Measurements from ENCODE around the gene TIGAR.

The TIGAR gene

GRCh38 chr12:4278329-4279197 is 42.5 kb upstream of the TIGAR start:
- TF ChIP-seq, protein P1, sequence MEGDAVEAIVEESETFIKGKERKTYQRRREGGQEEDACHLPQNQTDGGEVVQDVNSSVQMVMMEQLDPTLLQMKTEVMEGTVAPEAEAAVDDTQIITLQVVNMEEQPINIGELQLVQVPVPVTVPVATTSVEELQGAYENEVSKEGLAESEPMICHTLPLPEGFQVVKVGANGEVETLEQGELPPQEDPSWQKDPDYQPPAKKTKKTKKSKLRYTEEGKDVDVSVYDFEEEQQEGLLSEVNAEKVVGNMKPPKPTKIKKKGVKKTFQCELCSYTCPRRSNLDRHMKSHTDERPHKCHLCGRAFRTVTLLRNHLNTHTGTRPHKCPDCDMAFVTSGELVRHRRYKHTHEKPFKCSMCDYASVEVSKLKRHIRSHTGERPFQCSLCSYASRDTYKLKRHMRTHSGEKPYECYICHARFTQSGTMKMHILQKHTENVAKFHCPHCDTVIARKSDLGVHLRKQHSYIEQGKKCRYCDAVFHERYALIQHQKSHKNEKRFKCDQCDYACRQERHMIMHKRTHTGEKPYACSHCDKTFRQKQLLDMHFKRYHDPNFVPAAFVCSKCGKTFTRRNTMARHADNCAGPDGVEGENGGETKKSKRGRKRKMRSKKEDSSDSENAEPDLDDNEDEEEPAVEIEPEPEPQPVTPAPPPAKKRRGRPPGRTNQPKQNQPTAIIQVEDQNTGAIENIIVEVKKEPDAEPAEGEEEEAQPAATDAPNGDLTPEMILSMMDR (IDR thresholded peaks at IDR 0.05; ENCODE audit: low read depth, low read length), result no peak
- DNase-seq (ENCODE audit: low read depth, low spot score), result no peak
- in situ Hi-C loops (cut with HindIII; ENCODE audit: low sequenced_read_pairs), result no loop called here
- no peak overlapping the region for H3K4me3 ChIP-seq (ENCODE audit: low read depth, low read length)

DNA sequence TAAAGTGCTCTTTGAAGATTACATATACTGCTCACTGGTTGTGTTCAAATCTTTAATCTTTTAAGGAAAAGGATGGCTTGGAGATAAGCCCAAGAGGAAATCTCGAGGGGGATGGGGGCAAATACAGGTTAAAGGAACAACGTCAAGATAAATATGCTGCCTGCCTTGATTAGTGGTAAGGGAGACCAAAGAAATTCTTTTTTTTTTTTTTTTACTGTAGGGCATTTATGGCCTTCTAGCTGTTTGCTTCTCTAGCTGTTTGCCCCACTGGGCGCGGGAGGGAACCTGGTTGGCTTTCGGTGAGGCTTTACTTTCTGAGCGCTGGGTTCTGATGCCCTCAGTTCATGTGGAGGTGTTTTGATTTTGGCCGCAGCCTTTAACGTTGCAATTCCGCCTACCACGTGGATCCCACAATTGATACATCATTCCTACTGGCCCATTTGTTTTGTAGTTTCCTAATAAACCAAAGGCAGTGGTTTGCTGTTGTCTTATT is 41.8 kb upstream of the TIGAR start:
- in situ Hi-C loops (cut with HindIII; ENCODE audit: low sequenced_read_pairs), result no loop called here
- H3K4me3 ChIP-seq (ENCODE audit: low read depth, low read length), result no peak overlapping the region
- no peak for DNase-seq (ENCODE audit: low read depth, low spot score)
- TF ChIP-seq, protein P1 (IDR thresholded peaks at IDR 0.05; ENCODE audit: low read depth, low read length), result no peak

- TF ChIP-seq, protein P1 (IDR thresholded peaks at IDR 0.05; ENCODE audit: low read depth, low read length), result no peak
- DNase-seq (ENCODE audit: low read depth, low spot score), result no peak
- in situ Hi-C loops (cut with HindIII; ENCODE audit: low sequenced_read_pairs), result no loop called here
- H3K4me3 ChIP-seq (ENCODE audit: low read depth, low read length), result no peak overlapping the region
Observed at GRCh38 chr12:4280351-4281163, 40.5 kb upstream of the TIGAR start.

DNA sequence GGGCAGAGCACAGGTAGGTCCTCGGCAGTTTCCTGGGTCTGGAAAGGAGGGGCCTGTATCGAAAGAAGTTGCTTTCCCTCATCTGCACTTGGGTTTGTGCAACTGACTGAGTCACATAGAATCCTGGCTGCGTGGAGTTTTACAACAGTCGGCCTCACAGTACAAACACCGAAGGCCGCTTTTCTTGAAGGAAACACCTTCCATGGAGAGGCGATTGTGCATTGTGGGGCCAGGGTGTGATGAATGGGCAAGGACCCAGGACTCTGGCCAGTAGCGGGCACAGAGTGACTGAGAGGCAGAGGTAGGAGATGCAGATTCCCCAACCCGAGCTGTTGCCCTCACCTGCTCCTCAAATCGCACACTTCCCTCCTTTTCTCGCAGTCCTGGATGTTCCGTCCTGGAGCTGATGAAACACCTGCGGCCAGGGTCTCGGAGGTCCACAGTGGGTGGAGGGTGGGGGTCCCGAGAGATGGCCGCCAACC is 39.8 kb upstream of the TIGAR start:
- TF ChIP-seq, protein P1 (IDR thresholded peaks at IDR 0.05; ENCODE audit: low read depth, low read length), result no peak
- no peak for DNase-seq (ENCODE audit: low read depth, low spot score)
- H3K4me3 ChIP-seq (ENCODE audit: low read depth, low read length), result no peak overlapping the region
- in situ Hi-C loops (cut with HindIII; ENCODE audit: low sequenced_read_pairs), result no loop called here

DNA sequence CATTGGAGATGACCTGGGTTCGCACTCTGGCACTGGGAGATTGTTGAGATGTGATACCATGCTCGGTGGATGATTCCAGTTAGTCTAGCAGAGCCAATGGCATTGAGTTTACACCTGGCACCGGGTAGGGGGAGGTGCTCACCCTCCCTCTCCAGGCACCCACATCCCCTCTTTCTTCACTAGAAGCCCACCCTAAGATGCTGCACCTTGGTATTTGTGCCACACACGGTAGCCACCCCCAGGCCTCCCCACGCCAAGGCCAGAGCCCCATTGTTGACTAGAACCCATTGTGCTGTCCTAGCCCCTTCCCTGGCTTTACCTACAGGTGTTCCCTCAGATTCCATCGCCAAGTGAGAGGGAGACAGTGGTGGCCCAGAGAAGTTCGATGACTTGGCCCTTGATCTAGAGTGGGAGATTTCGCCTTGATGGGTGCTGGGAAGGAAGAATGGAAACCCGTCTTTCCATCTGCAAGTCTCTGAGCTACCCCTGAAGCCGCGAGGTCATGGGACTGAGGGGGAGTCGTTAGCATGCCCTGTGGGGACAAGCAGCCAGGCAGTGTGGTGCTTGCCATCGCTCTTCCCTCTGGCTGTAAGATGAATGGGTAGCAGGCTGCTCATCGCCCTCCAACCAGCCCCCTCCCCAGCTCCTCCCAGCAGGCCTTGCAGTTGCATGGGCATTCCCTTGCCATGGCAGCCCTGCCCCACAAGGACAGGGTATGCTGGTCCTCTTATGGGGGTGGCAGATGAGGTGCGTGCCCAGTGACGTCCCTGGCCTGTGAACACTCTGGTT is 38.7 kb upstream of the TIGAR start:
- TF ChIP-seq, protein P1 (IDR thresholded peaks at IDR 0.05; ENCODE audit: low read depth, low read length), result no peak
- in situ Hi-C loops (cut with HindIII; ENCODE audit: low sequenced_read_pairs), result no loop called here

More for the DNA sequence above, 38.7 kb upstream of the TIGAR start:
- no peak overlapping the region for H3K4me3 ChIP-seq (ENCODE audit: low read depth, low read length)
- no peak for DNase-seq (ENCODE audit: low read depth, low spot score)

Measured in astrocyte of the spinal cord (primary cell).